ENCODE measurements around the gene GPR173. TPM values are rescaled to one million over a fixed set of nuclear protein-coding genes. Genes with fewer than 3 reads are reported as not detected.

The GPR173 gene
- total and polyA plus RNA-seq, 2 experiments from 2014 or later: 0.92 to 7.7 TPM

DNA sequence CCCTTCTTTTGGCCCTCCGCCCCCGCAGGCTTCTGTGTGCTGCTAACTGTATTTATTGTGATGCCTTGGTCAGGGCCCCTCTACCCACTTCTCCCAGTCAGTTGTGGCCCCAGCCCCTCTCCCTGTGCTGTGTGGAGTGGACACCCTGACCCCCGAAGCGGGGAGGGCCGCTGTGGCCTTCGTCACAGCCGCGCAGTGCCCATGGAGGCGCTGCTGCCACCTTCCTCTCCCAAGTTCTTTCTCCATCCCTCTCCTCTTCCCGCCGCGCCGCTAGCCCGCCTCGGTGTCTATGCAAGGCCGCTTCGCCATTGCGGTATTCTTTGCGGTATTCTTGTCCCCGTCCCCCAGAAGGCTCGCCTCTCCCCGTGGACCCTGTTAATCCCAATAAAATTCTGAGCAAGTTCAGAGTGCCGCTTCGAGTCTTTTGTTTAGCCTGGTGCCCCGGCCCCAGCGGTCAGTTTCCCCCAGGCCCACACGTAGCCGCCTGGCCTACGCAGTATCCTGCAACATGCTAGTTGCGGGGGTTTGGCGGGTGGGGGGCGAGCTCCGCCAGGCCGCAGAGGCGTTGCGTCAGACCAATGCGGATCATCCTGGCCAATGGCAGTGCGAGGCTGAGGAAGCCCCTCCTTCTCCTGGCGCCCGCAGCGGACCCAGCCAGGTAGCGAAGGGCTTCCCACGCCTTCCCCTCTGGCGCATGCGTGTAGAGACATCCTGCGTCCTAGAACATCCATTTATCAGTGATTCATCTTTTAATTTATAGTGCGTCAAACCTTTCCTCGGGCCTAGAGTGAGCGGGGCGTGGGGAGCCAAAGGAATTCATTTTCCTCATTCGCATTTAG is 39.8 kb downstream of the GPR173 start:
- DNase-seq (ENCODE audit: low spot score): peak; percentile 84
- Histone ChIP-seq H3K27me3 (ENCODE audit: insufficient read depth) (no peaks in the 10 kb centered on the region), H3K9me2 (ENCODE audit: insufficient read depth) (no peaks in the 10 kb centered on the region), H3K4me2 (peak overlapping the region; percentile 89), H3K79me2 (replicated peaks; ENCODE audit: insufficient read depth) (0 out of 2 replicates have a peak, but pooled peaks cover under 1% of the 10 kb centered on the region), H3F3A (replicated peaks; ENCODE audit: low read depth) (no peaks in the 10 kb centered on the region), H3K4me3 (peak overlapping the region; percentile 77), H4K20me1 (replicated peaks; ENCODE audit: insufficient read depth) (no peaks in the 10 kb centered on the region; the same call in 1 of the 2 replicates), H3K4me1 (ENCODE audit: insufficient read depth) (no peaks in the 10 kb centered on the region; the same call in 1 of the 2 replicates), H3K36me3 (ENCODE audit: insufficient read depth) (no peaks in the 10 kb centered on the region), H2AFZ (peak overlapping the region; percentile 63), H3K27ac (ENCODE audit: low read depth) (peak overlapping the region; percentile 80; the same call in 1 of the 2 replicates)
- ATAC-seq: peak; percentile 89
- Mint-ChIP-seq H3K4me3 (peak overlapping the region; percentile 94), H3K9me3 (no peaks in the 10 kb centered on the region; the same call in 2 of the 3 replicates), H3K27ac (peak overlapping the region; percentile 98), H3K4me1 (peaks cover 9% of the 10 kb centered on the region), H3K27me3 (ENCODE audit: insufficient read depth, low read depth, poor library complexity) (peaks cover 3% of the 10 kb centered on the region), H3K36me3 (ENCODE audit: low read depth) (peaks cover 47% of the 10 kb centered on the region)
- peak; percentile 71 for TF ChIP-seq CREB1 (CRISPR knock-in tag; IDR thresholded peaks at IDR 0.05; ENCODE audit: low read depth)
- TF ChIP-seq STAT1 (IDR thresholded peaks at IDR 0.05; ENCODE audit: unreplicated experiment): no peak
- peak; percentile 81 for TF ChIP-seq POLR2AphosphoS5 (IDR thresholded peaks at IDR 0.05; ENCODE audit: low read depth)

GRCh38 chrX:53089224-53089842 is 40.7 kb downstream of the GPR173 start:
- Histone ChIP-seq H3K4me3 (peak overlapping the region; percentile 77), H3K4me2 (peak overlapping the region; percentile 89), H3K27me3 (ENCODE audit: insufficient read depth) (no peaks in the 10 kb centered on the region), H3F3A (replicated peaks; ENCODE audit: low read depth) (no peaks in the 10 kb centered on the region), H3K79me2 (replicated peaks; ENCODE audit: insufficient read depth) (no peaks in the 10 kb centered on the region), H3K9me2 (ENCODE audit: insufficient read depth) (no peaks in the 10 kb centered on the region), H4K20me1 (replicated peaks; ENCODE audit: insufficient read depth) (no peaks in the 10 kb centered on the region), H3K4me1 (ENCODE audit: insufficient read depth) (no peaks in the 10 kb centered on the region), H3K36me3 (ENCODE audit: insufficient read depth) (no peaks in the 10 kb centered on the region), H3K27ac (ENCODE audit: low read depth) (no peak overlapping the region), H2AFZ (peak overlapping the region; percentile 61)
- ATAC-seq (peak; percentile 7; the same call in 2 of the 3 replicates), DNase-seq (ENCODE audit: low spot score) (peak; percentile 62)
- H3K27me3 Mint-ChIP-seq (ENCODE audit: insufficient read depth, low read depth, poor library complexity): peaks cover 5% of the 10 kb centered on the region
- H3K4me3 Mint-ChIP-seq: peak overlapping the region; percentile 94
- H3K4me1 Mint-ChIP-seq: peaks cover 6% of the 10 kb centered on the region
- H3K27ac Mint-ChIP-seq: peak overlapping the region; percentile 98; the same call in 1 of the 2 replicates
- peaks cover 38% of the 10 kb centered on the region for H3K36me3 Mint-ChIP-seq (ENCODE audit: low read depth)
- H3K9me3 Mint-ChIP-seq: no peaks in the 10 kb centered on the region
- TF ChIP-seq CREB1 (CRISPR knock-in tag; IDR thresholded peaks at IDR 0.05; ENCODE audit: low read depth): no peak
- no peak for TF ChIP-seq POLR2AphosphoS5 (IDR thresholded peaks at IDR 0.05; ENCODE audit: low read depth)
- peak; percentile 69 to 71 for TF ChIP-seq CTCF (conservative IDR thresholded peaks at IDR 0.05; ENCODE audit: low read depth in 2 of 2)
- no peak for TF ChIP-seq ETS1 (IDR thresholded peaks at IDR 0.05)
- TF ChIP-seq ZNF462 (CRISPR knock-in tag; IDR thresholded peaks at IDR 0.05): no peak
